ENCODE measurements around the gene LRRC4C.

Gene LRRC4C

GRCh38 chr11:41323446-41323845 is 136.0 kb downstream of the LRRC4C start:
- no peak for DNase-seq

- DNase-seq, result no peak
These were observed 138.8 kb downstream of the LRRC4C start for GRCh38 chr11:41320653-41321052.

- no peak for DNase-seq
These were observed 139.2 kb downstream of the LRRC4C start for GRCh38 chr11:41320238-41320637.

GRCh38 chr11:41319434-41319833 is 140.0 kb downstream of the LRRC4C start:
- no peak for DNase-seq

GRCh38 chr11:41316751-41317150 is 142.7 kb downstream of the LRRC4C start:
- no peak for DNase-seq

GRCh38 chr11:41313226-41313625 is 146.2 kb downstream of the LRRC4C start:
- no peak for DNase-seq

GRCh38 chr11:41309716-41310115 is 149.7 kb downstream of the LRRC4C start:
- DNase-seq, result no peak

GRCh38 chr11:41309111-41309522 is 150.3 kb downstream of the LRRC4C start:
- no peak for DNase-seq

GRCh38 chr11:41308286-41308685 is 151.2 kb downstream of the LRRC4C start:
- no peak for DNase-seq

GRCh38 chr11:41307296-41308080 is 152.0 kb downstream of the LRRC4C start:
- no peak for DNase-seq

GRCh38 chr11:41306431-41306830 is 153.0 kb downstream of the LRRC4C start:
- no peak for DNase-seq

GRCh38 chr11:41301023-41301422 is 158.4 kb downstream of the LRRC4C start:
- DNase-seq, result no peak

GRCh38 chr11:41289408-41289807 is 170.0 kb downstream of the LRRC4C start:
- DNase-seq, result no peak

GRCh38 chr11:41286751-41287150 is 172.7 kb downstream of the LRRC4C start:
- DNase-seq, result no peak

- DNase-seq, result no peak
These were observed 175.1 kb downstream of the LRRC4C start for GRCh38 chr11:41284354-41284753.

- no peak for DNase-seq
These were observed 176.1 kb downstream of the LRRC4C start for GRCh38 chr11:41283191-41283930.

GRCh38 chr11:41282395-41282794 is 177.1 kb downstream of the LRRC4C start:
- no peak for DNase-seq

- no peak for DNase-seq
These were observed 178.2 kb downstream of the LRRC4C start for GRCh38 chr11:41281131-41281742.

- no peak for DNase-seq
These were observed 184.6 kb downstream of the LRRC4C start for GRCh38 chr11:41274831-41275230.

GRCh38 chr11:41273908-41274307 is 185.5 kb downstream of the LRRC4C start:
- no peak for DNase-seq

GRCh38 chr11:41267451-41267850 is 192.0 kb downstream of the LRRC4C start:
- no peak for DNase-seq

GRCh38 chr11:41256041-41256440 is 203.4 kb downstream of the LRRC4C start:
- DNase-seq, result no peak

- no peak for DNase-seq
These were observed 204.5 kb downstream of the LRRC4C start for GRCh38 chr11:41254966-41255365.

- DNase-seq, result no peak
These were observed 209.0 kb downstream of the LRRC4C start for GRCh38 chr11:41250408-41250935.
